Endodermal cell (in vitro differentiated cells): Measurements from ENCODE around the gene ASPA. TPM values are rescaled to one million over a fixed set of nuclear protein-coding genes. Genes with fewer than 3 reads are reported as not detected.

Source experiments
- DNase-seq: peaks from one replicate; pipeline ENCODE4 v3.0.0-alpha.2; 2017
- H3K27ac ChIP-seq: 2 replicates; pipeline ENCODE4 v1.5.1; 2013; ENCODE audit warnings: mild to moderate bottlenecking, low read depth, low read length, moderate library complexity
- H3K27me3 ChIP-seq: 2 replicates; pipeline ENCODE4 v1.6.1; 2013; ENCODE audit warnings: mild to moderate bottlenecking, low read length, moderate library complexity; ENCODE audit not compliant: insufficient read depth, control insufficient read depth, poor library complexity, severe bottlenecking
- H3K36me3 ChIP-seq: 2 replicates; pipeline ENCODE4 v1.7.0; 2013; ENCODE audit warnings: mild to moderate bottlenecking, low read length, moderate library complexity; ENCODE audit not compliant: control insufficient read depth, insufficient read depth
- H3K4me1 ChIP-seq: one replicate; pipeline ENCODE4 v1.7.0; 2013; ENCODE audit warnings: low read length; ENCODE audit not compliant: control insufficient read depth, insufficient read depth
- H3K4me3 ChIP-seq: 2 replicates; pipeline ENCODE4 v1.5.1; 2013; ENCODE audit warnings: mild to moderate bottlenecking, low read length, moderate library complexity
- H3K9ac ChIP-seq: 2 replicates; pipeline ENCODE4 v1.6.1; 2013; ENCODE audit warnings: mild to moderate bottlenecking, low read length, moderate library complexity; ENCODE audit not compliant: poor library complexity, severe bottlenecking; ENCODE audit errors: extremely low read depth
- H3K9me3 ChIP-seq: 2 replicates; pipeline ENCODE4 v1.6.1; 2013; ENCODE audit warnings: mild to moderate bottlenecking, low read length, moderate library complexity; ENCODE audit not compliant: control insufficient read depth
- H3K27ac Mint-ChIP-seq: 2 replicates; pipeline ENCODE4 v1.8.0; 2020; ENCODE audit warnings: mixed read lengths
- H3K27me3 Mint-ChIP-seq: 2 replicates; pipeline ENCODE4 v1.8.0; 2021; ENCODE audit warnings: mild to moderate bottlenecking, mixed read lengths; ENCODE audit not compliant: insufficient read depth
- H3K36me3 Mint-ChIP-seq: 2 replicates; pipeline ENCODE4 v1.8.0; 2020; ENCODE audit warnings: low read depth, mixed read lengths
- H3K4me1 Mint-ChIP-seq: 2 replicates; pipeline ENCODE4 v1.8.0; 2020; ENCODE audit warnings: mixed read lengths
- H3K4me3 Mint-ChIP-seq: 2 replicates; pipeline ENCODE4 v1.8.0; 2020; ENCODE audit warnings: mild to moderate bottlenecking, moderate library complexity, mixed read lengths
- H3K9me3 Mint-ChIP-seq: 2 replicates; pipeline ENCODE4 v1.8.0; 2020; ENCODE audit warnings: mild to moderate bottlenecking, mixed read lengths
- WGBS, 2 experiments: methylation state at CpG; one replicate each; pipeline versions ENCODE4 v1.1.5 to v1.1.7; 2013; ENCODE audit warnings: missing lambda C conversion rate in 2 of 2, mixed read lengths in 1 of 2; ENCODE audit not compliant: insufficient coverage in 1 of 2, insufficient read length in 1 of 2; 5-methylcytosine and 5-hydroxymethylcytosine counted together
- total RNA-seq, 2 donors: library from RNA; stranded (reverse); fragmentation: NEBNext Ultra II Directional in 1 of 2; extraction: Animal tissue kit (Norgen Biotek cat#: 25700) in 1 of 2; gene quantifications; 2 replicates in 1 of 2; 3 replicates in 1 of 2; pipeline ENCODE4 v1.2.1, GENCODE V29; 2021
- TF ChIP-seq, protein P1 (sequence below): fragments of 200-600 bp; sonication (generic); conservative IDR thresholded peaks from 2 replicates; pipeline ENCODE4 v1.5.0; 2021; ENCODE audit warnings: antibody characterized with exemption, mild to moderate bottlenecking

Gene ASPA
- total RNA-seq, 2 donors from 2014 or later: not detected

DNA sequence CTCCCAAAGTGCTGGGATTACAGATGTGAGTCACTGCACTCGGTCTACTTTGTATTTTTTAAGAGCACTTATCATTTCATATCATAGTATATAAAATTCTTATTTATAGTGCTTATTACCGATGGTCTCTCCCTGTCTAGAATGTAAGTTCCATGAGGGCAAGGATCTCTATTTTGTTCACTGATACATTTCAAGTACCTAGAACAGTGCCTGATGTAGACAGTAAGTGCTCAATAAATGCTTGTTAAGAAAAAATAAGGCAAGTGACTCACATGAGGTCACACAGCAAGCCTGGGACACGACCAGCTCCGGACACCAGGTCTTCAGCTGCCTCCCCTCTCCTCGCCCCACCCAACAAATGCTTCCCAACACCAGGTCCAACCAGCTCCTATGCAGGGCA is 58.0 kb downstream of the ASPA start:
- TF ChIP-seq, protein P1, sequence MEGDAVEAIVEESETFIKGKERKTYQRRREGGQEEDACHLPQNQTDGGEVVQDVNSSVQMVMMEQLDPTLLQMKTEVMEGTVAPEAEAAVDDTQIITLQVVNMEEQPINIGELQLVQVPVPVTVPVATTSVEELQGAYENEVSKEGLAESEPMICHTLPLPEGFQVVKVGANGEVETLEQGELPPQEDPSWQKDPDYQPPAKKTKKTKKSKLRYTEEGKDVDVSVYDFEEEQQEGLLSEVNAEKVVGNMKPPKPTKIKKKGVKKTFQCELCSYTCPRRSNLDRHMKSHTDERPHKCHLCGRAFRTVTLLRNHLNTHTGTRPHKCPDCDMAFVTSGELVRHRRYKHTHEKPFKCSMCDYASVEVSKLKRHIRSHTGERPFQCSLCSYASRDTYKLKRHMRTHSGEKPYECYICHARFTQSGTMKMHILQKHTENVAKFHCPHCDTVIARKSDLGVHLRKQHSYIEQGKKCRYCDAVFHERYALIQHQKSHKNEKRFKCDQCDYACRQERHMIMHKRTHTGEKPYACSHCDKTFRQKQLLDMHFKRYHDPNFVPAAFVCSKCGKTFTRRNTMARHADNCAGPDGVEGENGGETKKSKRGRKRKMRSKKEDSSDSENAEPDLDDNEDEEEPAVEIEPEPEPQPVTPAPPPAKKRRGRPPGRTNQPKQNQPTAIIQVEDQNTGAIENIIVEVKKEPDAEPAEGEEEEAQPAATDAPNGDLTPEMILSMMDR: no peak
- no peaks in the 10 kb centered on the region for H3K27me3 Mint-ChIP-seq
- no peak overlapping the region for H3K27ac ChIP-seq
- no peak overlapping the region for H3K9ac ChIP-seq
- peaks cover 22% of the 10 kb centered on the region for H3K4me1 ChIP-seq
- no peaks in the 10 kb centered on the region for H3K9me3 ChIP-seq
- no peak for DNase-seq
- no peak overlapping the region for H3K27ac Mint-ChIP-seq
- no peaks in the 10 kb centered on the region for H3K9me3 Mint-ChIP-seq
- 83 to 88% methylated on average over 1 to 4 of the region's 5 CpGs for WGBS, 2 experiments
- H3K36me3 ChIP-seq: no peaks in the 10 kb centered on the region
- H3K4me3 Mint-ChIP-seq: no peak overlapping the region
- no peaks in the 10 kb centered on the region for H3K36me3 Mint-ChIP-seq
- peaks cover 33% of the 10 kb centered on the region for H3K4me1 Mint-ChIP-seq
- H3K4me3 ChIP-seq: no peak overlapping the region
- no peaks in the 10 kb centered on the region for H3K27me3 ChIP-seq

DNA sequence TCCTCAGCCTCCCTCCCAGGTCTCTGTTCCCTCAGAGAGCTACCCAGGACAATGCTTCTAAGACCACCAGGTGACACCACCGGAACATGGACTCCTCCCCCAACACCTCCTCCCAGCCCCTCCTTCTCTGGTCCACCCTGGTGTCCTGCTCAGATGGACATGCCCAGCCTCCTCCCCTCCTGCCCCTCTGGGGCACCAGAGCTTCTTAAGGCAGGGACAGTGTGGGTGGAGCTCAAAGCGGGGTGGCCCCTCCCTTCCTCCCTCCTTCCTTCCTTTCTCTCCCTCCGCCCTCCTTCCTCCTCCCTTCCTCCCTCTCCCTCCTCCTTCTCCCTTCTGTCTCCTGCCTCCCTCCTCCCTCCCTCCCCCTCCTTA is 59.1 kb downstream of the ASPA start:
- Mint-ChIP-seq H3K27ac (peak overlapping the region; percentile 52), H3K27me3 (no peaks in the 10 kb centered on the region), H3K9me3 (no peaks in the 10 kb centered on the region), H3K4me3 (no peak overlapping the region), H3K36me3 (no peaks in the 10 kb centered on the region), H3K4me1 (peaks cover 23% of the 10 kb centered on the region)
- H3K9ac ChIP-seq: no peak overlapping the region
- H3K9me3 ChIP-seq: no peaks in the 10 kb centered on the region
- peak; percentile 87 for DNase-seq
- TF ChIP-seq, protein P1: peak; percentile 18
- no peaks in the 10 kb centered on the region for H3K27me3 ChIP-seq
- H3K36me3 ChIP-seq: no peaks in the 10 kb centered on the region
- 61 to 72% methylated on average over 2 of the region's 3 CpGs for WGBS, 2 experiments
- no peak overlapping the region for H3K27ac ChIP-seq
- H3K4me3 ChIP-seq: no peak overlapping the region
- peaks cover 15% of the 10 kb centered on the region for H3K4me1 ChIP-seq

GRCh38 chr17:3535253-3535995 is 59.6 kb downstream of the ASPA start:
- H3K4me1 Mint-ChIP-seq: peaks cover 18% of the 10 kb centered on the region
- peak overlapping the region; percentile 44 for H3K4me3 ChIP-seq
- DNase-seq: peak; percentile 94
- H3K27me3 Mint-ChIP-seq: peaks cover under 1% of the 10 kb centered on the region
- H3K27ac ChIP-seq: no peak overlapping the region
- H3K9me3 Mint-ChIP-seq: no peaks in the 10 kb centered on the region
- peaks cover 14% of the 10 kb centered on the region for H3K4me1 ChIP-seq
- peak overlapping the region; percentile 56 for H3K4me3 Mint-ChIP-seq
- H3K27ac Mint-ChIP-seq: peak overlapping the region; percentile 82
- no peak overlapping the region for H3K9ac ChIP-seq
- H3K36me3 ChIP-seq: no peaks in the 10 kb centered on the region
- H3K27me3 ChIP-seq: no peaks in the 10 kb centered on the region
- 15 to 23% methylated on average over 22 to 44 of the region's 44 CpGs for WGBS, 2 experiments
- TF ChIP-seq, protein P1: peak; percentile 84
- H3K36me3 Mint-ChIP-seq: no peaks in the 10 kb centered on the region
- no peaks in the 10 kb centered on the region for H3K9me3 ChIP-seq
